PC-3 (cell line): ENCODE measurements around the gene ZRANB2. TPM values are rescaled to one million over a fixed set of nuclear protein-coding genes. Genes with fewer than 3 reads are reported as not detected.

ENCODE experiments used
- ATAC-seq: fragments of 200-7000 bp; cut with Tn5 transposase; 2 replicates; pipeline ENCODE4 v1.9.1; 2020; ENCODE audit warnings: mild to moderate bottlenecking, moderate library complexity
- BruUV-seq: library from RNA; stranded (reverse); fragments of 400-500 nt; replicated peaks from 2 replicates; lab custom pipeline; 2021; lab: Mats Ljungman, UMichigan
- CTCF ChIA-PET: fragments of 300-600 bp; sonication (Branson Sonifier 250); formaldehyde crosslinking; loops from one replicate; lab custom pipeline; 2022; ENCODE audit warnings: antibody characterized with exemption; lab: Charles Lee
- POLR2A ChIA-PET: fragments of 300-600 bp; sonication (Branson Sonifier 250); formaldehyde crosslinking; loops from one replicate; lab custom pipeline; 2022; ENCODE audit warnings: antibody characterized with exemption; ENCODE audit not compliant: unreplicated experiment; lab: Charles Lee
- DNase-seq: peaks from one replicate; pipeline ENCODE4 v3.0.0-alpha.2; 2015
- H2AFZ ChIP-seq: fragments of 300-600 bp; sonication (generic); 2 replicates; pipeline ENCODE4 v1.6.0; 2016; ENCODE audit warnings: antibody characterized with exemption, low read length
- H3F3A ChIP-seq: fragments of 300-600 bp; sonication (generic); one replicate; pipeline ENCODE4 v1.6.0; 2017; ENCODE audit warnings: antibody characterized with exemption, low read length, control low read depth, mild to moderate bottlenecking; ENCODE audit not compliant: unreplicated experiment
- H3K27ac ChIP-seq: fragments of 300-600 bp; sonication (generic); 2 replicates; pipeline ENCODE4 v1.5.1; 2016; ENCODE audit warnings: mild to moderate bottlenecking, low read length
- H3K27me3 ChIP-seq: fragments of 300-600 bp; sonication (generic); 2 replicates; pipeline ENCODE4 v1.6.1; 2016; ENCODE audit warnings: low read length, mixed read lengths
- H3K36me3 ChIP-seq: fragments of 300-600 bp; sonication (generic); 2 replicates; pipeline ENCODE4 v1.6.1; 2016; ENCODE audit warnings: low read depth, mixed run types, low read length, mixed read lengths
- H3K4me1 ChIP-seq: fragments of 300-600 bp; sonication (generic); 2 replicates; pipeline ENCODE4 v1.5.1; 2016; ENCODE audit warnings: low read length; ENCODE audit not compliant: insufficient read depth
- H3K4me2 ChIP-seq: fragments of 300-600 bp; sonication (generic); 2 replicates; pipeline ENCODE4 v1.6.0; 2016; ENCODE audit warnings: low read length
- H3K4me3 ChIP-seq: fragments of 300-600 bp; sonication (generic); 2 replicates; pipeline ENCODE4 v1.5.1; 2016; ENCODE audit warnings: mild to moderate bottlenecking, low read length, mixed read lengths
- H3K79me2 ChIP-seq: fragments of 300-600 bp; sonication (generic); 2 replicates; pipeline ENCODE4 v1.6.1; 2017; ENCODE audit warnings: low read length, mixed read lengths
- H3K9ac ChIP-seq: fragments of 300-600 bp; sonication (generic); 2 replicates; pipeline ENCODE4 v1.6.0; 2016; ENCODE audit warnings: mild to moderate bottlenecking, low read length
- H3K9me2 ChIP-seq: fragments of 300-600 bp; sonication (generic); replicated peaks from 2 replicates; pipeline ENCODE4 v1.6.1; 2016; ENCODE audit warnings: mixed run types, low read length, mixed read lengths
- H3K9me3 ChIP-seq: fragments of 300-600 bp; sonication (generic); 2 replicates; pipeline ENCODE4 v1.6.1; 2016; ENCODE audit warnings: low read length, mixed read lengths
- H4K20me1 ChIP-seq: fragments of 300-600 bp; sonication (generic); 2 replicates; pipeline ENCODE4 v1.6.1; 2016; ENCODE audit warnings: low read length, mixed read lengths
- CTCF ChIP-seq: fragments of 300-600 bp; sonication (generic); conservative IDR thresholded peaks from 2 replicates; pipeline ENCODE4 v1.5.1; 2017; ENCODE audit warnings: antibody characterized with exemption, low read depth, mild to moderate bottlenecking, low read length
- EZH2 ChIP-seq: fragments of 300-600 bp; sonication (generic); IDR thresholded peaks from one replicate; pipeline ENCODE4 v1.6.1; 2017; ENCODE audit warnings: antibody characterized with exemption, mild to moderate bottlenecking, low read length; ENCODE audit not compliant: unreplicated experiment
- EZH2phosphoT487 ChIP-seq: fragments of 300-600 bp; sonication (generic); IDR thresholded peaks from 2 replicates; pipeline ENCODE4 v1.6.1; 2018; ENCODE audit warnings: mild to moderate bottlenecking, antibody characterized with exemption, low read length, borderline replicate concordance
- intact Hi-C: fragments of 100-400 bp; cut with micrococcal nuclease; formaldehyde crosslinking; loops from 2 replicates; pipeline ENCODE4 v1.9.0; 2023
- total RNA-seq: library from RNA; depleted of rRNA; stranded (reverse); fragments of >200 nt; gene quantifications from 2 replicates; pipeline ENCODE4 v1.2.3, GENCODE V29; 2014

The ZRANB2 gene
- total RNA-seq, 1 experiment from 2014 or later: 38.7 TPM

DNA sequence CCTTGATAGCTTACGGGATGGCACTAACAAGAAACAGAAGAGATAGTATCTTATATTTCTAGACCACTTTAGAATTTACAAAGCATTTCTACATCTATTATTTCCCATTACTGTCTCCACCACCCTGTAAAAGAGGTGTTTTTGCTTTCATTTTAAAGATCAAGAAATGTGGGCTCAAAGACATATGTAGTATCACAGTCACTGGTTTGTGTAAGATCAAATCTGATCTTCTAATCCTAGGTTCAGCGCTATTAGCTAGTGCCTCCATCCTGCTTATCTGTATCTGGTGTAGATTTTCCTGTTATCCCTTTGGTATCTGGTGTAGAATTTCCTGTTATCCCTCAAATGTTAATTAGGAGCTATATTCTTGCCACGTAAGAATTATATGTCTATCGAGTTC lies 23.6 kb upstream of the ZRANB2 start:
- H3K4me1 ChIP-seq: peaks cover 13% of the 10 kb centered on the region
- ATAC-seq (no peak), DNase-seq (no peak)
- H3F3A ChIP-seq: no peaks in the 10 kb centered on the region
- H4K20me1 ChIP-seq: no peaks in the 10 kb centered on the region
- H3K27ac ChIP-seq: no peak overlapping the region
- H3K4me3 ChIP-seq: no peak overlapping the region
- ChIA-PET POLR2A (no interaction called here), CTCF (no interaction called here)
- no peaks in the 10 kb centered on the region for H3K79me2 ChIP-seq
- no peaks in the 10 kb centered on the region for H3K9me2 ChIP-seq
- H3K9ac ChIP-seq: no peak overlapping the region
- H3K4me2 ChIP-seq: no peak overlapping the region
- no peaks in the 10 kb centered on the region for H3K9me3 ChIP-seq
- no peaks in the 10 kb centered on the region for H3K27me3 ChIP-seq
- TF ChIP-seq EZH2phosphoT487: no peak
- no peak for TF ChIP-seq EZH2
- no peak for TF ChIP-seq CTCF
- H3K36me3 ChIP-seq: no peaks in the 10 kb centered on the region
- intact Hi-C loops: no loop called here
- BruUV-seq: no TSS peak
- H2AFZ ChIP-seq: no peak overlapping the region

GRCh38 chr1:71101839-71102376 lies 21.1 kb upstream of the ZRANB2 start:
- Histone ChIP-seq H3F3A (no peaks in the 10 kb centered on the region), H3K9me2 (no peaks in the 10 kb centered on the region), H3K4me1 (peaks cover 6% of the 10 kb centered on the region), H3K4me2 (no peak overlapping the region), H3K9me3 (no peaks in the 10 kb centered on the region), H3K4me3 (no peak overlapping the region), H3K36me3 (no peaks in the 10 kb centered on the region), H3K9ac (no peak overlapping the region), H3K27ac (no peak overlapping the region), H3K79me2 (no peaks in the 10 kb centered on the region), H4K20me1 (no peaks in the 10 kb centered on the region), H2AFZ (no peak overlapping the region), H3K27me3 (no peaks in the 10 kb centered on the region)
- BruUV-seq: no TSS peak
- ChIA-PET POLR2A (no interaction called here), CTCF (no interaction called here)
- TF ChIP-seq EZH2: no peak
- no peak for TF ChIP-seq EZH2phosphoT487
- no peak for TF ChIP-seq CTCF
- ATAC-seq: no peak
- intact Hi-C loops: no loop called here
- DNase-seq: no peak

GRCh38 chr1:71097428-71097827 lies 16.6 kb upstream of the ZRANB2 start:
- H3K79me2 ChIP-seq: no peaks in the 10 kb centered on the region
- no TSS peak for BruUV-seq
- POLR2A ChIA-PET: interaction anchor here (0.6 kb wide), 1 partner anchor 237 kb away, joined by 5 read pairs; no protein-coding TSS in a partner anchor
- H3K9me2 ChIP-seq: no peaks in the 10 kb centered on the region
- H3F3A ChIP-seq: no peaks in the 10 kb centered on the region
- no peak for TF ChIP-seq EZH2
- no peak for TF ChIP-seq EZH2phosphoT487
- no peak for TF ChIP-seq CTCF
- DNase-seq: no peak
- no peak overlapping the region for H3K4me2 ChIP-seq
- H3K27me3 ChIP-seq: no peaks in the 10 kb centered on the region
- H3K4me1 ChIP-seq: no peaks in the 10 kb centered on the region
- ATAC-seq: no peak
- H3K36me3 ChIP-seq: no peaks in the 10 kb centered on the region
- H2AFZ ChIP-seq: no peak overlapping the region
- no peak overlapping the region for H3K27ac ChIP-seq
- H3K4me3 ChIP-seq: no peak overlapping the region
- H4K20me1 ChIP-seq: no peaks in the 10 kb centered on the region
- H3K9me3 ChIP-seq: no peaks in the 10 kb centered on the region
- intact Hi-C loops: no loop called here
- CTCF ChIA-PET: no interaction called here
- no peak overlapping the region for H3K9ac ChIP-seq
